HFFc6 (cell line): ENCODE measurements around the gene FGFR3. TPM values are rescaled to one million over a fixed set of nuclear protein-coding genes. Genes with fewer than 3 reads are reported as not detected.

Experiments
- DNase-seq: peaks from one replicate; pipeline ENCODE4 v3.0.0-alpha.2; 2018
- H3K27ac Mint-ChIP-seq: 2 replicates; pipeline ENCODE4 v1.8.0; 2020; ENCODE audit warnings: mild to moderate bottlenecking, mixed read lengths
- H3K27me3 Mint-ChIP-seq: 2 replicates; pipeline ENCODE4 v1.8.0; 2021; ENCODE audit warnings: mild to moderate bottlenecking, moderate library complexity, mixed read lengths; ENCODE audit not compliant: insufficient read depth
- H3K36me3 Mint-ChIP-seq: 2 replicates; pipeline ENCODE4 v1.8.0; 2021; ENCODE audit warnings: low read depth, mixed read lengths
- H3K4me1 Mint-ChIP-seq: 2 replicates; pipeline ENCODE4 v1.8.0; 2020; ENCODE audit warnings: low read depth, mixed read lengths
- H3K4me3 Mint-ChIP-seq: 2 replicates; pipeline ENCODE4 v1.8.0; 2020; ENCODE audit warnings: mild to moderate bottlenecking, moderate library complexity, mixed read lengths
- H3K9me3 Mint-ChIP-seq: 2 replicates; pipeline ENCODE4 v1.8.0; 2020; ENCODE audit warnings: mild to moderate bottlenecking, mixed read lengths
- total RNA-seq, 6 experiments: library from RNA; stranded (reverse); fragmentation: NEBNext Ultra II Directional; extraction: Animal tissue kit (Norgen Biotek cat#: 25700); gene quantifications; 2 replicates in 1 of 6; 3 replicates in 5 of 6; pipeline ENCODE4 v1.2.3, GENCODE V29; 2021
- TF ChIP-seq, protein P1 (sequence below): fragments of 200-600 bp; sonication (generic); IDR thresholded peaks from 2 replicates; pipeline ENCODE4 v1.5.0; 2021; ENCODE audit warnings: antibody characterized with exemption, mild to moderate bottlenecking

The FGFR3 gene
- total RNA-seq, 6 experiments from 2014 or later: 0.59 to 1.6 (median 0.75) TPM

DNA sequence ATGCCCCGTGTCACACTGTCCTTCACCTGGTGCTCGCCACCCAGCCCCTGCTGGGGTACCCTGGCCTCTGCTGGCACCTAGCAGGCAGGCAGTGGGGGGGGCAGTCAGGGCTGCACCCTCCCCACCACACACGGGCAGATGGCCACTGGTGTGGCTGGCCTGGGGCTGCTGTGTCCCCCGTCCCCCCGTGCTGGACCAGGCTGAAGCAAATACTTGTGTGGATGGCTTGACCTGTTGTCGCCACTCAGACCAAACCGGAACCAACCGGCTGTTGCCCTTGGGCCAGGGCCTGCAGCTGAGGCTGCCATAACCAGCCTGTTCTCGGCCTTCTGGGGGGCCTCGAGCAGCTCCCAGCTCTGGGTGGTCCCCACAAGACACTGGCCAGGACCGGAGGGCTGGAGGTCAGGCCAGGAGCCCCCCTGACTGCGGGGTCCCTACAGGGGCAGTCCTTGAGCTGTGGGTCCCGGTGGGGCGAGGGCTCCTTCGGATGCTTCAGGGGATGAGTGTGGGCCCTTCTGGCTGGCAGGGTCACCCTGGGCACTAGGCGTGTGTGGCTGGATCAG, 4.3 kb downstream of the FGFR3 start:
- no peaks in the 10 kb centered on the region for H3K36me3 Mint-ChIP-seq
- no peak overlapping the region for H3K4me3 Mint-ChIP-seq
- no peaks in the 10 kb centered on the region for H3K4me1 Mint-ChIP-seq
- peaks cover 7% of the 10 kb centered on the region for H3K27me3 Mint-ChIP-seq
- DNase-seq: no peak
- H3K27ac Mint-ChIP-seq: no peak overlapping the region
- no peaks in the 10 kb centered on the region for H3K9me3 Mint-ChIP-seq
- TF ChIP-seq, protein P1, sequence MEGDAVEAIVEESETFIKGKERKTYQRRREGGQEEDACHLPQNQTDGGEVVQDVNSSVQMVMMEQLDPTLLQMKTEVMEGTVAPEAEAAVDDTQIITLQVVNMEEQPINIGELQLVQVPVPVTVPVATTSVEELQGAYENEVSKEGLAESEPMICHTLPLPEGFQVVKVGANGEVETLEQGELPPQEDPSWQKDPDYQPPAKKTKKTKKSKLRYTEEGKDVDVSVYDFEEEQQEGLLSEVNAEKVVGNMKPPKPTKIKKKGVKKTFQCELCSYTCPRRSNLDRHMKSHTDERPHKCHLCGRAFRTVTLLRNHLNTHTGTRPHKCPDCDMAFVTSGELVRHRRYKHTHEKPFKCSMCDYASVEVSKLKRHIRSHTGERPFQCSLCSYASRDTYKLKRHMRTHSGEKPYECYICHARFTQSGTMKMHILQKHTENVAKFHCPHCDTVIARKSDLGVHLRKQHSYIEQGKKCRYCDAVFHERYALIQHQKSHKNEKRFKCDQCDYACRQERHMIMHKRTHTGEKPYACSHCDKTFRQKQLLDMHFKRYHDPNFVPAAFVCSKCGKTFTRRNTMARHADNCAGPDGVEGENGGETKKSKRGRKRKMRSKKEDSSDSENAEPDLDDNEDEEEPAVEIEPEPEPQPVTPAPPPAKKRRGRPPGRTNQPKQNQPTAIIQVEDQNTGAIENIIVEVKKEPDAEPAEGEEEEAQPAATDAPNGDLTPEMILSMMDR: no peak

DNA sequence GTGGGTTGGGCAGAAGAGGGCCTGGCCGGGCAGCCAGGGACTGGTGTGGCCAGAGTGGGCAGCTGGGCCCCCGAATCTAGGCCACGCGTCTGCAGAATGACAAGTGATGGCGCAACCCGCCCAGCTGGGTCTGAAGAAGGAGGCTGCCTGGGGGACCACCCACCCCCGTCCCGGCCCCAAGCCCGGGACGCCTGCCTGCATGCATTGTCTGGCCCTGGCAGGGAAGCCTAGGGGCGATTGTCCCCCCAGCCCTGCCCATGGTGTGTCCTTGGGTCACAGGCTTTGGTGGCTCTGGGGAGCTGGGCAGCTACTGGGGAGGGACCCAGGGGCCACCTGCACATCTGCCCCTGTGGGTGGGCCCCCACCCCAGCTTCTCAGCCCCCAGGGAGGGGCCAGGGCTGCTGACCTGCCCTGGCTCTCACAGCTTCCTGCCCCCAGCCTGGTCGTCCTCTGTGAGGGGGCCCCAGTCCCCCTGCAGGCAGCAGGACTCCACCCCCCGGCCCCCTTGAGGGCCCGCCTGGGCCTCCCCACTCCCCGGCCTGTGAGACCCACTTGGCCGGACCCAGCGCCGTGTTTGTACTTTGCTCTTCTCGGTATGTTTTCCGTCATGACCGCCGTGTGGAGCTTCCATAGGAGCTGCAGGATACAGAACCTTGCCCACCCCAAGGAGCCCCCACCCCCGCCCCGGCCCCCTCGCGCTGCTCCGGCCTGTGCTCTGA, 4.9 kb downstream of the FGFR3 start:
- H3K9me3 Mint-ChIP-seq: no peaks in the 10 kb centered on the region
- TF ChIP-seq, protein P1: no peak
- no peak overlapping the region for H3K4me3 Mint-ChIP-seq
- no peak overlapping the region for H3K27ac Mint-ChIP-seq
- DNase-seq: no peak
- H3K4me1 Mint-ChIP-seq: no peaks in the 10 kb centered on the region
- peaks cover 7% of the 10 kb centered on the region for H3K27me3 Mint-ChIP-seq
- H3K36me3 Mint-ChIP-seq: no peaks in the 10 kb centered on the region

DNA sequence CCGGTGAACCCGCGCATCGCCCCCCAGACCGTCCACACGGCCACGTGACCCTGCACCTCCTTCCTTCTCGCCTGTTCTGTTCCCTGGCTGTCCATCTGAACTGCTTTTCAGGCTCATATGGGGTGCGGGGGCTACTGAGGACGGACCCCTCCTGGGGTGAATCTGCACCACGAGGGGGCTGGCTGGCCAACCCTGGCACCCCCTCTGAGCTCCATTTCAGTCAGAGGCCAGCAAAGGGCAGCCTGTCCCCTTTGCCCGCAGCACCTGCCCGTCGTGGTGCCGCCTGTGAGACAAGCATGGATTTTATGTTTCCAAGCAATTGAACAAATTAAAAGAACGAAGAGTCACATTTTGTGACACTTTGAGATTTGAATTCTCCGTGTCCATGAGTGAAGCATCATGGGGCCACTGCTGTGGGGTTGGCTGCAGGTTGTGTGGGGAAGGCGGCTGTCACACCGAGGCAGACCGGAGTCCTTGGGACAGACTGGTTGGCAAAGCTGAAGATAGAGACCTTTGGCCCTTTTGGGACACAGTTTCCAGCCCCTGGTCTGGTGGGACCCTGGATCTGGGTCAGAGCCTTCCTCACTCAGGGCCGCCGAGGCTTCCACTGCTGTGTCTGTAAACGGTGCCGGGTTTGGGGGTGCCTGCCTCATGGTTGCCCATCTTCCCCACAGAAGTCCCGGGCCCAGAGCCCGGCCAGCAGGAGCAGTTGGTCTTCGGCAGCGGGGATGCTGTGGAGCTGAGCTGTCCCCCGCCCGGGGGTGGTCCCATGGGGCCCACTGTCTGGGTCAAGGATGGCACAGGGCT, 5.7 kb downstream of the FGFR3 start:
- TF ChIP-seq, protein P1: no peak
- H3K36me3 Mint-ChIP-seq: no peaks in the 10 kb centered on the region
- H3K4me3 Mint-ChIP-seq: no peak overlapping the region
- no peak for DNase-seq
- H3K27ac Mint-ChIP-seq: no peak overlapping the region
- no peaks in the 10 kb centered on the region for H3K9me3 Mint-ChIP-seq
- no peaks in the 10 kb centered on the region for H3K4me1 Mint-ChIP-seq
- peaks cover 7% of the 10 kb centered on the region for H3K27me3 Mint-ChIP-seq

DNA sequence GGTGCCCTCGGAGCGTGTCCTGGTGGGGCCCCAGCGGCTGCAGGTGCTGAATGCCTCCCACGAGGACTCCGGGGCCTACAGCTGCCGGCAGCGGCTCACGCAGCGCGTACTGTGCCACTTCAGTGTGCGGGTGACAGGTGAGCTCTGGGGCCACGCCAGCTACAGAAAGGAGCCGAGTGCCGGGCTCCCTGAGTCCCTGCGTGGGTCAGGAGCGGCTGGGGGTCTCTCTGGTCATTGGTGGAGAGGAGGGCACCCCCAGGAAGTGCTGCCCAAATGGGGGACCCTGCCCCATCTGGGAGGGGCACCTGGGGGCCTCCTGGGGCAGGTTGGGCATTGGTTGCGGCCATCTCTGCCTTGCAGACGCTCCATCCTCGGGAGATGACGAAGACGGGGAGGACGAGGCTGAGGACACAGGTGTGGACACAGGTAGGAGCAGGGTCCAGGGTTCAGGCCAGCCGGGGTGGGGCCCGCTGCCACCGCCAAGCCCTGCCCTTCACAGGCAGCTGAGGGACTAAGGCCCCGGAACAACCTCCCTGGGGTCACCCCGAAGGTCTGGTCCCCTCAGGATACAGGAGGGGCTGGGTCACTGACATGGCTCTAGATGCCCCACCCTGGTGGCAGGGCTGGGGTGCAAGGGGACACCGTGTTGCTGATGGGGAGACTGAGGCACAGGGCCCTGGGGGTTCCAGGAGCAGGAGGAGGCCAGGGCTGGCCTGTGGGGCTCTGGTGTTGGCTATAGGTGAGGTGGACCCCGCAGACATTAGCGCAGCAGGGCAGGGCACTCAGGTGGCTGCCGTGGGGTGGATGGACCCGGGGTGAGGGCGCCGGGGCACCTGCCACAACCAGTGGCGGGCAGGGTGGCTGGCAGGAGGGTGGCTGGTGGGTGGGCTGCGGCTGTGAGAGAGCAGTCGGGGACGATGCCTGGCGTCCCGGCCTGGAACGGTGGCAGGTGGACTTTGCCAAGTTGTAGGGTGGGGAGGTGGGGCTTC, 6.6 kb downstream of the FGFR3 start:
- Mint-ChIP-seq H3K27me3 (peaks cover 7% of the 10 kb centered on the region), H3K4me1 (no peaks in the 10 kb centered on the region), H3K27ac (no peak overlapping the region), H3K36me3 (no peaks in the 10 kb centered on the region), H3K4me3 (no peak overlapping the region), H3K9me3 (no peaks in the 10 kb centered on the region)
- no peak for DNase-seq
- TF ChIP-seq, protein P1: no peak

DNA sequence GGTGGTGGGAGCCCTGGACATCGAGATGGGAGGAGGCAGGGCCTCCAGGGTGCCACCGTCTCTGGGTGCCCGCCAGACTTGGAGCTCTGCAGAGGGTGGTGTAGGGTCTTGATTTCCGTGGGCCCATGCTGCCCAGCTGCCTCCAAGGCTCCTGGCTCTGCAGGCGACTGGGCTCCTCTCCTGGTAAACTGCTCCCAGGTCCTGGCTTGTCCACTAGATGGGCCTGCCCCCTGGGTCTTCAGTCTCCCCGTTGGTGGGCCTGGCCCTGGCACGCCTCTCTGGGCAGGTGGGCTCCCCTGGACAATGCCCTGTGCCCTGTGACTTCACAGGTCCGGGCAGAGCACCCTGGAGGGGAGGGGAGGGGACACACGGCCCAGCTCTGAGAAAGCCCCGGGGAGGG, 7.7 kb downstream of the FGFR3 start:
- no peak overlapping the region for H3K27ac Mint-ChIP-seq
- no peaks in the 10 kb centered on the region for H3K36me3 Mint-ChIP-seq
- peaks cover 4% of the 10 kb centered on the region; the same call in 1 of the 2 replicates for H3K27me3 Mint-ChIP-seq
- no peaks in the 10 kb centered on the region for H3K9me3 Mint-ChIP-seq
- no peaks in the 10 kb centered on the region for H3K4me1 Mint-ChIP-seq
- TF ChIP-seq, protein P1: no peak
- H3K4me3 Mint-ChIP-seq: no peak overlapping the region
- DNase-seq: no peak
